ENCODE data around the gene KRTAP12-2.

Gene KRTAP12-2

DNA sequence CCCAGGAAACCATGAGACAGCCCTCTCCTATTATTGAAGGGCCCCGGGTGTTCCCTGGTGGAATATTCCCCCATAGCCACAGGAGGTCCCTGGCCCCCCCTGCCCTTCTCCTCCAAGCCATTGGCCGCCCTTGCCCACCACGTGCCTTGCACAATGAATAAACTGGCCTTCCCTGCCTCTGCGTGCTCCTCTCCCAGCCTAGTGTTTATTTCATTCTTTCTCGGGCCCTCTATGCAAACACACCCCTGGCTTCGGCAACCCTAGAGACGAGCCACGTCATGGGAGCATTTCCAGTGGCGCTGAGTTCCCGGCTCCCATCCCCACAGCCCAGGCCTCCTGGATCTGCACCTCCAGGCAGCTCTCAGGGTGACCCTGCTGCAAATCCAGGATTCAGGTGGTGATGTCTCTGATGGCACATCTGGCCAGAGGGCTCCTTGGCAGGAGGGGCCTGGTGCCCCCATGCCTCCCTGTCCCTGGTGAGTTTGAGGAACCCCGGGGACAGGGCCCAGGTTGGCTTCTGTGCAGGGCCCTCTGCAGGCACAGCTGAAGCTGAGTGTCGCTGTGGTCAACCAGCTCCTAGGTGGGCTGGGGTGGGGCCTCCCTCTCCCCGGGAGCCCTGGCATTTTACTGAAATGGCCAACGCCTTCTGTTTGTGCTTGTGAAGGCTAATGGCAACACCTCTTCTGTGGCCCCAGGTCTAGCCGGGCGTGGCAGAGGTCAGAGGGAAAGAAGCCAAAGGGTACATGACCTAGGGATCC is 36.4 kb upstream of the KRTAP12-2 start:
- Histone ChIP-seq H3K4me3 (ENCODE audit: low read length, poor library complexity, severe bottlenecking) (no peak overlapping the region), H3K9me3 (ENCODE audit: insufficient read depth, low read depth, low read length) (no peaks in the 10 kb centered on the region), H3K27me3 (ENCODE audit: insufficient read depth, low read length, poor library complexity, severe bottlenecking) (no peaks in the 10 kb centered on the region), H3K9ac (ENCODE audit: low read depth, low read length, poor library complexity, severe bottlenecking) (no peak overlapping the region), H3K4me1 (ENCODE audit: insufficient read depth, low read length, poor library complexity, severe bottlenecking) (no peaks in the 10 kb centered on the region), H4K20me1 (ENCODE audit: insufficient read depth, low read length, poor library complexity, severe bottlenecking) (no peaks in the 10 kb centered on the region), H3F3A (ENCODE audit: low read depth) (no peaks in the 10 kb centered on the region), H3K79me2 (ENCODE audit: insufficient read depth, low read length) (no peaks in the 10 kb centered on the region), H3K9me2 (replicated peaks; ENCODE audit: low read depth, low read length) (no peaks in the 10 kb centered on the region), H2AFZ (ENCODE audit: low read length) (no peak overlapping the region), H3K36me3 (ENCODE audit: insufficient read depth, low read length) (no peaks in the 10 kb centered on the region), H3K4me2 (ENCODE audit: low read depth, low read length, poor library complexity, severe bottlenecking) (no peak overlapping the region)
- TF ChIP-seq, protein P1, sequence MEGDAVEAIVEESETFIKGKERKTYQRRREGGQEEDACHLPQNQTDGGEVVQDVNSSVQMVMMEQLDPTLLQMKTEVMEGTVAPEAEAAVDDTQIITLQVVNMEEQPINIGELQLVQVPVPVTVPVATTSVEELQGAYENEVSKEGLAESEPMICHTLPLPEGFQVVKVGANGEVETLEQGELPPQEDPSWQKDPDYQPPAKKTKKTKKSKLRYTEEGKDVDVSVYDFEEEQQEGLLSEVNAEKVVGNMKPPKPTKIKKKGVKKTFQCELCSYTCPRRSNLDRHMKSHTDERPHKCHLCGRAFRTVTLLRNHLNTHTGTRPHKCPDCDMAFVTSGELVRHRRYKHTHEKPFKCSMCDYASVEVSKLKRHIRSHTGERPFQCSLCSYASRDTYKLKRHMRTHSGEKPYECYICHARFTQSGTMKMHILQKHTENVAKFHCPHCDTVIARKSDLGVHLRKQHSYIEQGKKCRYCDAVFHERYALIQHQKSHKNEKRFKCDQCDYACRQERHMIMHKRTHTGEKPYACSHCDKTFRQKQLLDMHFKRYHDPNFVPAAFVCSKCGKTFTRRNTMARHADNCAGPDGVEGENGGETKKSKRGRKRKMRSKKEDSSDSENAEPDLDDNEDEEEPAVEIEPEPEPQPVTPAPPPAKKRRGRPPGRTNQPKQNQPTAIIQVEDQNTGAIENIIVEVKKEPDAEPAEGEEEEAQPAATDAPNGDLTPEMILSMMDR (conservative IDR thresholded peaks at IDR 0.05; ENCODE audit: low read length), result no peak
- TF ChIP-seq EZH2phosphoT487 (IDR thresholded peaks at IDR 0.05; ENCODE audit: borderline replicate concordance), result no peak

DNA sequence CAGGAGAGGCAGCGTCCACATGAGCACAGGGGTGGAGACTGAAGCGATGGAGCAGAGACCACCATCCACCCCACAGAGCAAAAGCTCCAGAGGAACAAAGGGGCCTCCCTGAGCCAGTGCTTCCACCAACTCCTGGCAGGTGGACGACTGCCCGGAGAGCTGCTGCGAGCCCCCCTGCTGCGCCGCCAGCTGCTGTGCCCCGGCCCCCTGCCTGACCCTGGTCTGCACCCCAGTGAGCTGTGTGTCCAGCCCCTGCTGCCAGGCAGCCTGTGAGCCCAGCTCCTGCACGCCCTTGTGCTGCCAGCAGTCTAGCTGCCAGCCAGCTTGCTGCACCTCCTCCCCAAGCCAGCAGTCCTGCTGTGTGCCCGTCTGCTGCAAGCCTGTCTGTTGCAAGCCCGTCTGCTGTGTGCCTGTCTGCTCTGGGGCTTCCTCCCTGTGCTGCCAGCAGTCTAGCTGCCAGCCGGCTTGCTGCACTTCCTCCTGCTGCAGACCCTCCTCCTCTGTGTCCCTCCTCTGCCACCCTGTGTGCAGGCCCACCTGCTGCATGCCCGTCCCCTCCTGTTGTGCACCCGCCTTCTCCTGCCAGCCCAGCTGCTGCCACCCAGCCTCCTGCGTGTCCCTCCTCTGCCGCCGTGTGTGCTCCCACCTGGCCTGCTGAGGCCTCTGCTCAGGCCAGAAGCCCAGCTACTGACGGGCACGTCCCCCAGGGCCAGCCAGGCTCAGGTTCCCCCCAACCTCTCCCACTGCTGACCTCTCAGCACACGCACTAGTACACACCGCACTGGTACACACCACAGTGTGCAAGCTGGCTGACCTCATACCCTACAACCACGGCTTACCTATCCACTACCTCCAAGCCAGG is 35.6 kb upstream of the KRTAP12-2 start:
- Histone ChIP-seq H3K9me2 (replicated peaks; ENCODE audit: low read depth, low read length) (no peaks in the 10 kb centered on the region), H3K4me3 (ENCODE audit: low read length, poor library complexity, severe bottlenecking) (no peak overlapping the region), H3K4me1 (ENCODE audit: insufficient read depth, low read length, poor library complexity, severe bottlenecking) (no peaks in the 10 kb centered on the region), H3K36me3 (ENCODE audit: insufficient read depth, low read length) (no peaks in the 10 kb centered on the region), H3K79me2 (ENCODE audit: insufficient read depth, low read length) (no peaks in the 10 kb centered on the region), H3F3A (ENCODE audit: low read depth) (no peaks in the 10 kb centered on the region), H3K9ac (ENCODE audit: low read depth, low read length, poor library complexity, severe bottlenecking) (no peak overlapping the region), H4K20me1 (ENCODE audit: insufficient read depth, low read length, poor library complexity, severe bottlenecking) (no peaks in the 10 kb centered on the region), H3K27me3 (ENCODE audit: insufficient read depth, low read length, poor library complexity, severe bottlenecking) (no peaks in the 10 kb centered on the region), H3K4me2 (ENCODE audit: low read depth, low read length, poor library complexity, severe bottlenecking) (no peak overlapping the region), H2AFZ (ENCODE audit: low read length) (no peak overlapping the region), H3K9me3 (ENCODE audit: insufficient read depth, low read depth, low read length) (no peaks in the 10 kb centered on the region)
- TF ChIP-seq, protein P1 (conservative IDR thresholded peaks at IDR 0.05; ENCODE audit: low read length), result no peak
- no peak for TF ChIP-seq EZH2phosphoT487 (IDR thresholded peaks at IDR 0.05; ENCODE audit: borderline replicate concordance)

DNA sequence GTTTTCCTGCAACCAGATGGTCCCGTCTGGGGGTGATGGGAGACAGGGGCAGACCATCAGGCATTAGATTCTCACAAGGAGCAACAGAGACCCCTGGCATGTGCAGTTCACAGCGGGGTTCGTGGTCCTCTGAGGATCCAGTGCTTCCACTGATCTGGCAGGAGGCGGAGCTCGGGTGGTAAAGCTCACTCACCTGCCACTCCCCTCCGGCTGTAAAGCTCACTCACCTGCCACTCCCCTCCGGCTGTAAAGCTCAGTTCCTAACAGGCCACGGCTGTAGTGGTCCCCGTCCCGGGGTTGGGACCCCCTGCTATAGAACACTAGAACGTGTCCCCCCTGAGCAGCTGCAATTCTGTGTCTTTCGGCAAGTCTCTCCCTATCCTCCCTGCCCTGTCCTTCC is 34.8 kb upstream of the KRTAP12-2 start:
- Histone ChIP-seq H3F3A (ENCODE audit: low read depth) (no peaks in the 10 kb centered on the region), H3K36me3 (ENCODE audit: insufficient read depth, low read length) (no peaks in the 10 kb centered on the region), H3K4me2 (ENCODE audit: low read depth, low read length, poor library complexity, severe bottlenecking) (no peak overlapping the region), H3K4me1 (ENCODE audit: insufficient read depth, low read length, poor library complexity, severe bottlenecking) (no peaks in the 10 kb centered on the region), H3K9me2 (replicated peaks; ENCODE audit: low read depth, low read length) (no peaks in the 10 kb centered on the region), H3K9me3 (ENCODE audit: insufficient read depth, low read depth, low read length) (no peaks in the 10 kb centered on the region), H3K4me3 (ENCODE audit: low read length, poor library complexity, severe bottlenecking) (no peak overlapping the region), H4K20me1 (ENCODE audit: insufficient read depth, low read length, poor library complexity, severe bottlenecking) (no peaks in the 10 kb centered on the region), H3K9ac (ENCODE audit: low read depth, low read length, poor library complexity, severe bottlenecking) (no peak overlapping the region), H3K27me3 (ENCODE audit: insufficient read depth, low read length, poor library complexity, severe bottlenecking) (no peaks in the 10 kb centered on the region), H2AFZ (ENCODE audit: low read length) (no peak overlapping the region), H3K79me2 (ENCODE audit: insufficient read depth, low read length) (no peaks in the 10 kb centered on the region)
- no peak for TF ChIP-seq EZH2phosphoT487 (IDR thresholded peaks at IDR 0.05; ENCODE audit: borderline replicate concordance)
- TF ChIP-seq, protein P1 (conservative IDR thresholded peaks at IDR 0.05; ENCODE audit: low read length), result no peak

All from Loucy (cell line).